NT2/D1 (cell line): ENCODE measurements around the gene NRN1.

Source experiments
- DNase-seq: peaks from one replicate; pipeline ENCODE4 v3.0.0-alpha.2; 2011; ENCODE audit warnings: low read depth, low spot score
- H3K27me3 ChIP-seq: 2 replicates; pipeline ENCODE4 v1.6.0; 2011; ENCODE audit warnings: mild to moderate bottlenecking; ENCODE audit not compliant: insufficient read length, insufficient read depth
- H3K36me3 ChIP-seq: 2 replicates; pipeline ENCODE4 v1.6.1; 2011; ENCODE audit warnings: mild to moderate bottlenecking, low read length, mixed read lengths; ENCODE audit not compliant: insufficient read depth, insufficient read length
- H3K4me1 ChIP-seq: 2 replicates; pipeline ENCODE4 v1.5.1; 2011; ENCODE audit not compliant: insufficient read depth, insufficient read length
- H3K4me3 ChIP-seq: 2 replicates; pipeline ENCODE4 v1.5.1; 2011; ENCODE audit warnings: low read depth; ENCODE audit not compliant: insufficient read length
- H3K9ac ChIP-seq: 2 replicates; pipeline ENCODE4 v1.6.0; 2011; ENCODE audit warnings: low read depth; ENCODE audit not compliant: insufficient read length
- H3K9me3 ChIP-seq: 2 replicates; pipeline ENCODE4 v1.5.1; 2011; ENCODE audit warnings: mild to moderate bottlenecking, low read length; ENCODE audit not compliant: insufficient read depth
- SUZ12 ChIP-seq: IDR thresholded peaks from 2 replicates; pipeline ENCODE4 v1.6.1; 2011; ENCODE audit not compliant: insufficient read length, insufficient read depth; ENCODE audit errors: extremely low read depth
- YY1 ChIP-seq: IDR thresholded peaks from 2 replicates; pipeline ENCODE4 v1.6.1; 2011; ENCODE audit not compliant: insufficient read length, insufficient read depth
- ZNF274 ChIP-seq: IDR thresholded peaks from 2 replicates; pipeline ENCODE4 v1.6.1; 2011; ENCODE audit warnings: mild to moderate bottlenecking, low read depth, low read length

Gene NRN1

GRCh38 chr6:6001443-6001842 is 5.3 kb downstream of the NRN1 start:
- H3K9ac ChIP-seq, result no peak overlapping the region
- peaks cover 11% of the 10 kb centered on the region for H3K4me1 ChIP-seq
- DNase-seq, result no peak
- no peaks in the 10 kb centered on the region for H3K36me3 ChIP-seq
- TF ChIP-seq YY1 (no peak), ZNF274 (no peak), SUZ12 (no peak)
- H3K9me3 ChIP-seq, result no peaks in the 10 kb centered on the region
- H3K4me3 ChIP-seq, result no peak overlapping the region
- peaks cover 100% of the 10 kb centered on the region for H3K27me3 ChIP-seq

GRCh38 chr6:5999688-6000608 is 6.8 kb downstream of the NRN1 start:
- peak overlapping the region; percentile 21 for H3K4me3 ChIP-seq
- H3K9ac ChIP-seq, result no peak overlapping the region
- peaks cover 98% of the 10 kb centered on the region for H3K27me3 ChIP-seq
- no peak for DNase-seq
- TF ChIP-seq SUZ12 (peak; percentile 5), ZNF274 (no peak), YY1 (no peak)
- H3K4me1 ChIP-seq, result peaks cover 11% of the 10 kb centered on the region
- H3K9me3 ChIP-seq, result no peaks in the 10 kb centered on the region
- no peaks in the 10 kb centered on the region for H3K36me3 ChIP-seq

- peaks cover 98% of the 10 kb centered on the region for H3K27me3 ChIP-seq
- no peaks in the 10 kb centered on the region for H3K9me3 ChIP-seq
- H3K4me1 ChIP-seq, result peaks cover 11% of the 10 kb centered on the region
- no peak for DNase-seq
- TF ChIP-seq ZNF274 (no peak), SUZ12 (peak; percentile 59)
- H3K36me3 ChIP-seq, result no peaks in the 10 kb centered on the region
- H3K4me3 ChIP-seq, result peak overlapping the region; percentile 21
- H3K9ac ChIP-seq, result no peak overlapping the region
Observed at GRCh38 chr6:5998711-5999687, 7.7 kb downstream of the NRN1 start.

- Histone ChIP-seq H3K4me3 (no peak overlapping the region), H3K27me3 (peaks cover 98% of the 10 kb centered on the region), H3K9me3 (no peaks in the 10 kb centered on the region), H3K9ac (no peak overlapping the region), H3K4me1 (peaks cover 11% of the 10 kb centered on the region), H3K36me3 (no peaks in the 10 kb centered on the region)
- no peak for TF ChIP-seq SUZ12
- no peak for DNase-seq
Observed at GRCh38 chr6:5998236-5998635, 8.5 kb downstream of the NRN1 start.

GRCh38 chr6:5997420-5997987 is 9.2 kb downstream of the NRN1 start:
- H3K36me3 ChIP-seq, result no peaks in the 10 kb centered on the region
- peaks cover 98% of the 10 kb centered on the region for H3K27me3 ChIP-seq
- peak overlapping the region; percentile 56 for H3K9ac ChIP-seq
- H3K4me1 ChIP-seq, result peaks cover 11% of the 10 kb centered on the region
- TF ChIP-seq SUZ12 (no peak), YY1 (no peak), ZNF274 (no peak)
- peak overlapping the region; percentile 18 for H3K4me3 ChIP-seq
- H3K9me3 ChIP-seq, result no peaks in the 10 kb centered on the region
- no peak for DNase-seq

GRCh38 chr6:5996714-5997419 is 9.9 kb downstream of the NRN1 start:
- peak overlapping the region; percentile 64 for H3K9ac ChIP-seq
- H3K4me1 ChIP-seq, result peaks cover 7% of the 10 kb centered on the region
- H3K9me3 ChIP-seq, result no peaks in the 10 kb centered on the region
- H3K4me3 ChIP-seq, result peak overlapping the region; percentile 34
- H3K36me3 ChIP-seq, result no peaks in the 10 kb centered on the region
- H3K27me3 ChIP-seq, result peaks cover 98% of the 10 kb centered on the region
- DNase-seq, result no peak
- TF ChIP-seq ZNF274 (no peak), SUZ12 (no peak), YY1 (no peak)
